Pancreas (tissue), 10 donors: Measurements from ENCODE around the gene FBXO46. TPM values are rescaled to one million over a fixed set of nuclear protein-coding genes. Genes with fewer than 3 reads are reported as not detected.

Source experiments
- ATAC-seq, 4 donors: fragments of 200-7000 bp; cut with Tn5 transposase; one replicate each; pipeline versions ENCODE4 v1.8.0 to v1.9.1; 2020; ENCODE audit warnings: mild to moderate bottlenecking in 4 of 4, moderate library complexity in 4 of 4
- DNase-seq, 6 donors: peaks; one replicate each; pipeline ENCODE4 v3.0.0-alpha.2; 2020
- FAIRE-seq: peaks from 2 replicates; lab custom pipeline; 2012; peaks lifted over from hg19 to GRCh38; lab: Jason Lieb, UNC
- H3K27ac ChIP-seq, 4 donors: fragments of 200-600 bp; sonication (generic); 1 replicate in 3 of 4; 2 replicates in 1 of 4; pipeline versions ENCODE4 v1.5.0 to v1.8.0; 2020
- H3K27me3 ChIP-seq, 4 donors: fragments of 200-600 bp; one replicate each; pipeline ENCODE4 v1.8.0; 2021
- H3K36me3 ChIP-seq, 3 donors: fragments of 200-600 bp; sonication (generic) in 1 of 3; one replicate each; pipeline versions ENCODE4 v1.5.0 to v1.8.0; 2020 to 2021
- H3K4me1 ChIP-seq, 3 donors: fragments of 200-600 bp; one replicate each; pipeline ENCODE4 v1.8.0; 2021
- H3K4me3 ChIP-seq, 4 donors: fragments of 200-600 bp; sonication (generic) in 2 of 4; one replicate each; pipeline versions ENCODE4 v1.5.0 to v1.8.0; 2020 to 2021
- H3K9me3 ChIP-seq, 4 donors: fragments of 200-600 bp; one replicate each; pipeline ENCODE4 v1.8.0; 2021
- WGBS, 2 donors: extraction: QIAGEN DNeasy Blood & Tissue Kit; methylation state at CpG; one replicate each; pipeline ENCODE4 v1.1.7; 2013; 5-methylcytosine and 5-hydroxymethylcytosine counted together
- intact Hi-C, 3 donors: fragments of 100-400 bp; cut with DNase I; formaldehyde crosslinking; loops; one replicate each; pipeline versions ENCODE4 v1.11.1 to v1.14.2; 2022
- polyA plus RNA-seq, 2 donors: library from polyadenylated mRNA; stranded (reverse); fragments of 200-250 nt; gene quantifications; one replicate each; pipeline ENCODE4 v1.2.3, GENCODE V29; 2013
- total RNA-seq, 6 donors: library from RNA; stranded (reverse); fragmentation: NEBNext Ultra II Directional in 4 of 6; extraction: Animal tissue kit (Norgen Biotek cat#: 25700) in 4 of 6; gene quantifications; one replicate each; pipeline versions ENCODE4 v1.2.1 to v1.2.4, GENCODE V29; 2021 to 2023
- TF ChIP-seq, protein P1 (sequence below), 4 donors: fragments of 200-600 bp; sonication (generic) in 3 of 4; IDR thresholded peaks; one replicate each; pipeline versions ENCODE4 v1.5.0 to v1.8.0; 2021; ENCODE audit warnings: antibody characterized with exemption in 4 of 4
- donor health status: healthy with polysubstance abuse.
- donor health status: DM: no; HTN: no; CAD: no; lungs with moderate emphysema.
- donor health status: DM: no; HTN: no; CAD: no.
- donor health status: control.
- donor health status: control.
- donor health status: Bipolar disorder and iron deficiency.
- donor health status: DM: yes; HTN: yes; CAD: no.
- donor health status: DM: no; HTN: no; CAD: no.
- donor health status: DM: no; HTN: no; CAD: no.
- donor health status: DM: yes; HTN: yes; CAD: no.

The FBXO46 gene
- total RNA-seq (10 to 100 TPM in 4 of 6 donors, 1 to 10 TPM in 2; 6.7 to 11.3 (median 10.7) TPM), polyA plus RNA-seq (1 to 10 TPM; 8.3 to 8.7 TPM)

GRCh38 chr19:45730368-45731288 lies at the start of gene FBXO46:
FBXO46 (minus strand) TSS chr19:45730896; CDS start chr19:45713495, 17,401 bp downstream.
- intact Hi-C loops, result no loop called here
- FAIRE-seq, result peak; percentile 95
- Histone ChIP-seq H3K27ac (peak within 1 kb of the TSS in 2 of 4 donors; percentile 57 to 63), H3K4me1 (peaks cover 4 to 10% (median 8%) of the 10 kb centered on the region in 3 donors), H3K9me3 (no peaks in the 10 kb centered on the region), H3K36me3 (no peaks in the 10 kb centered on the region), H3K27me3 (no peaks in the 10 kb centered on the region), H3K4me3 (peak within 1 kb of the TSS; percentile 44 to 77 (median 58))
- WGBS, 2 donors, result 0 to 1% methylated on average over 48 of the region's 48 CpGs
- TF ChIP-seq, protein P1, sequence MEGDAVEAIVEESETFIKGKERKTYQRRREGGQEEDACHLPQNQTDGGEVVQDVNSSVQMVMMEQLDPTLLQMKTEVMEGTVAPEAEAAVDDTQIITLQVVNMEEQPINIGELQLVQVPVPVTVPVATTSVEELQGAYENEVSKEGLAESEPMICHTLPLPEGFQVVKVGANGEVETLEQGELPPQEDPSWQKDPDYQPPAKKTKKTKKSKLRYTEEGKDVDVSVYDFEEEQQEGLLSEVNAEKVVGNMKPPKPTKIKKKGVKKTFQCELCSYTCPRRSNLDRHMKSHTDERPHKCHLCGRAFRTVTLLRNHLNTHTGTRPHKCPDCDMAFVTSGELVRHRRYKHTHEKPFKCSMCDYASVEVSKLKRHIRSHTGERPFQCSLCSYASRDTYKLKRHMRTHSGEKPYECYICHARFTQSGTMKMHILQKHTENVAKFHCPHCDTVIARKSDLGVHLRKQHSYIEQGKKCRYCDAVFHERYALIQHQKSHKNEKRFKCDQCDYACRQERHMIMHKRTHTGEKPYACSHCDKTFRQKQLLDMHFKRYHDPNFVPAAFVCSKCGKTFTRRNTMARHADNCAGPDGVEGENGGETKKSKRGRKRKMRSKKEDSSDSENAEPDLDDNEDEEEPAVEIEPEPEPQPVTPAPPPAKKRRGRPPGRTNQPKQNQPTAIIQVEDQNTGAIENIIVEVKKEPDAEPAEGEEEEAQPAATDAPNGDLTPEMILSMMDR (IDR thresholded peaks at IDR 0.05), result no peak
- peak; percentile 88 to 98 (median 98) for DNase-seq
- ATAC-seq, result peak; percentile 95 to 99 (median 98)

DNA sequence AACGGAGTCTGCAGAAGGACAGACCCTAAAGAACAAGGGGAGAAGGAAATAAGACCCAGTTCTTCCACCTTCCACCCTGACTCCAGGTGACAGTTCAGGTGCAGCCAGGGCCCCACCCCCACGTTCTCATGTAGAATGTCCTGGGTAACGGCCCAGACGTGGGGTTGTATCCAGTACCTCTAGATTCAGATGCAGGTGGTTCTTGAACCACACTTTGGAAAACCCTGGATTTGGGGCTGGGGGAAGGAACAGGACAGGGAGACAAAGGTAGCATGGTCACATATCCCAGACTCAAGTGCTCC lies 49.4 kb upstream of the FBXO46 start:
- intact Hi-C loops, result no loop called here
- Histone ChIP-seq H3K36me3 (peaks cover 0 to 25% (median 16%) of the 10 kb centered on the region in 3 donors), H3K27me3 (no peaks in the 10 kb centered on the region), H3K4me1 (peaks cover 0 to 13% (median 0%) of the 10 kb centered on the region in 3 donors), H3K9me3 (no peaks in the 10 kb centered on the region), H3K27ac (peak overlapping the region in 2 of 4 donors; percentile 37 to 90), H3K4me3 (peak overlapping the region in 2 of 4 donors; percentile 54 to 56)
- TF ChIP-seq, protein P1 (IDR thresholded peaks at IDR 0.05), result no peak
- ATAC-seq, result peak; percentile 1 to 5 (median 2)
- DNase-seq, result peak in 3 of 6 donors; percentile 46 to 56 (median 48)
- FAIRE-seq, result no peak
- 36 to 42% methylated on average over 4 of the region's 4 CpGs for WGBS, 2 donors

DNA sequence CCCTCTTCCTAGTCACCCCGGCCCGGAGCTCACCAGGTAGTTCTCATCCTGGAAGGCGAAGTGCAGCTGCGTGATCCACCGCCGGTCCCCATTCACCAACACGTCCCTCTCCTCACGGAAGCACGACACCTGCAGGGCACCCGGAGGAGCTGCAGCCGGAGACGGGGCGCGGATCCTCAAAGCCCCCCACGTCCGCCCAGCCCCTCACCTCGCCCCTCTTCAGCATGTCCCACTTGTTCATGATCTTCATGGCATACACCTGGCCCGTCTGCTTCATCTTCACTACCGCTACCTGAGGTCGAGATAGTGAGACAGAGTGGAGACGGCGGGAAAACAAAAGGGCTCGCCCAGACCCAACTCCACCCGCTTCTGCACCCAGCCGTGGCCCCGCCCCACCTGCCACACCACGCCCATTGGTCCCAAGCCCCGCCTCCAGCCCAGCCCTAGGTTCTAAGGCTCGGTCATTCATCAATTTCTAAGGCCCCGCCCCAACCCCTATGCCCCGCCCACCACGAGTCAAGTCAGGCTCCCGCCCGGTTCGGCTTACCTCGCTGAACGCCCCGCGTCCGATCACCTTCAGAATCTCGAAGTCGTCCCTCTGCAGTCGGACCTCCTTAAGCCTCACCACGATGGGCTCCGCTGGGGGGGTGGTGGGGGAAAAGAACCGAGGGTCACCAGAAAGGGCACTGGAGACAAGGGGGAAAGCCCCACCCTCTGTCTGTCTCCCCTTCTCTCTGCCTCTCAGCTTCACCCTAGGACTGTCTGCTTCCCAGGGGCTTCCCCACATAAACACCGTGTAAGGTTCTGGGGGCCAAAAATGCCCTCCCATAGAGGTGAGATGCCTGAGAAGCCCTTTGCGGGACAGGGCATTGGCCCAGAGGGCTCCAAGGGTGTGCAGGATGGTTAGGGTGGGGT lies 48.8 kb upstream of the FBXO46 start:
- Histone ChIP-seq H3K4me3 (peak overlapping the region in 3 of 4 donors; percentile 5 to 56 (median 54)), H3K27me3 (no peaks in the 10 kb centered on the region), H3K36me3 (peaks cover 0 to 25% (median 16%) of the 10 kb centered on the region in 3 donors), H3K9me3 (no peaks in the 10 kb centered on the region), H3K4me1 (peaks cover 0 to 13% (median 0%) of the 10 kb centered on the region in 3 donors), H3K27ac (peak overlapping the region in 2 of 4 donors; percentile 37 to 90)
- WGBS, 2 donors, result 9 to 17% methylated on average over 45 to 48 of the region's 48 CpGs
- intact Hi-C loops, result no loop called here
- ATAC-seq, result peak; percentile 68 to 88 (median 87)
- FAIRE-seq, result no peak
- TF ChIP-seq, protein P1 (IDR thresholded peaks at IDR 0.05), result peak; percentile 24 to 55 (median 48)
- DNase-seq, result peak; percentile 91 to 98 (median 98)

- 90 to 92% methylated on average over 28 of the region's 28 CpGs for WGBS, 2 donors
- DNase-seq, result peak in 4 of 6 donors; percentile 36 to 79 (median 50)
- no peak for ATAC-seq
- Histone ChIP-seq H3K36me3 (peaks cover 0 to 25% (median 16%) of the 10 kb centered on the region in 3 donors), H3K4me3 (no peak overlapping the region), H3K9me3 (no peaks in the 10 kb centered on the region), H3K27ac (no peak overlapping the region), H3K4me1 (peaks cover 4 to 20% (median 7%) of the 10 kb centered on the region in 3 donors), H3K27me3 (no peaks in the 10 kb centered on the region)
- intact Hi-C loops, result no loop called here
- no peak for FAIRE-seq
- TF ChIP-seq, protein P1 (IDR thresholded peaks at IDR 0.05), result no peak
Measured at GRCh38 chr19:45778010-45778661, 47.4 kb upstream of the FBXO46 start.
